Activated naive CD4-positive, alpha-beta T cell treated with anti-CD3 and anti-CD28 coated beads, Interleukin-2, amount 50 U/mL, for 72 hours (primary cell): ENCODE results near the gene C10orf90. TPM values are rescaled to one million over a fixed set of nuclear protein-coding genes. Genes with fewer than 3 reads are reported as not detected.

Experiments
- ATAC-seq, 2 donors: fragments of 150-1000 bp; cut with Tn5 transposase; 2 replicates each; pipeline ENCODE4 v1.10.0; 2021; ENCODE audit warnings: mild to moderate bottlenecking in 2 of 2, moderate library complexity in 2 of 2
- DNase-seq, 2 donors: peaks; one replicate each; pipeline ENCODE4 v3.0.0; 2021 to 2022; ENCODE audit warnings: low spot score in 2 of 2
- H3K27ac Mint-ChIP-seq, 2 donors: one replicate each; pipeline ENCODE4 v1.8.0; 2022; ENCODE audit warnings: mild to moderate bottlenecking in 2 of 2, mixed read lengths in 2 of 2
- H3K36me3 Mint-ChIP-seq, 2 donors: one replicate each; pipeline ENCODE4 v1.8.0; 2022; ENCODE audit warnings: mixed read lengths in 2 of 2
- H3K9me3 Mint-ChIP-seq, 2 donors: one replicate each; pipeline ENCODE4 v1.8.0; 2022; ENCODE audit warnings: mixed read lengths in 2 of 2
- total RNA-seq, 2 donors: library from RNA; stranded (reverse); gene quantifications; one replicate each; pipeline ENCODE4 v1.2.3, GENCODE V29; 2022

C10orf90 gene
- total RNA-seq, 2 donors from 2014 or later: not detected

- no peak for ATAC-seq
- no peaks in the 10 kb centered on the region for H3K36me3 Mint-ChIP-seq
Measured at GRCh38 chr10:126659750-126660149, 10.7 kb downstream of the C10orf90 start.

GRCh38 chr10:126658928-126659327, 11.6 kb downstream of the C10orf90 start:
- ATAC-seq: no peak

More at GRCh38 chr10:126659750-126660149, 10.7 kb downstream of the C10orf90 start:
- no peak for DNase-seq
- peaks cover 0 to 7% of the 10 kb centered on the region in 2 donors for H3K9me3 Mint-ChIP-seq
- no peak overlapping the region for H3K27ac Mint-ChIP-seq

GRCh38 chr10:126654579-126654978, 15.9 kb downstream of the C10orf90 start:
- no peak overlapping the region for H3K27ac Mint-ChIP-seq
- ATAC-seq: peak in 1 of 2 donors; percentile 80
- no peaks in the 10 kb centered on the region for H3K36me3 Mint-ChIP-seq
- peaks cover 0 to 10% of the 10 kb centered on the region in 2 donors for H3K9me3 Mint-ChIP-seq
- DNase-seq: no peak

More at GRCh38 chr10:126658928-126659327, 11.6 kb downstream of the C10orf90 start:
- Mint-ChIP-seq H3K9me3 (peaks cover 0 to 9% of the 10 kb centered on the region in 2 donors), H3K36me3 (no peaks in the 10 kb centered on the region), H3K27ac (no peak overlapping the region)
- DNase-seq: no peak

DNA sequence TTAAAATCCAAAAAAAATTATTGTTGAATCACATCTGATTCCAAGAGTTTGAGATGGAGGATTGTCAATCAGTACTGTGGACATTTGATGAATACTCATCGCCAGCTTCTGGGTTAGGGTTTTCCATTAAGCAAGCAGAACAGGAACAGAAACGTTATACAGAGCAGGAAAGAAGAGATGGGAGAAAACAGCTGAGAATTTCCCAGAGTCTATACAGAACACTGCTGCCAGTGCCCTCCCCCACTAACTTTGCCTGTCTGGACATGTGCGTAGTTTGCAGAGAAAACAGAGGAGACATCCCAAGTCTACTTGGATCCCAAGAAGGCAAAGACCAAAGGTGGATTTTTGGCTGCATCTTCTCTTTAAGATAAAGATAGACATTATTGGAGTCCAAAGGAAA, 19.0 kb downstream of the C10orf90 start:
- H3K9me3 Mint-ChIP-seq: peaks cover 0 to 13% of the 10 kb centered on the region in 2 donors
- DNase-seq (no peak), ATAC-seq (no peak)
- H3K27ac Mint-ChIP-seq: no peak overlapping the region
- H3K36me3 Mint-ChIP-seq: no peaks in the 10 kb centered on the region

DNA sequence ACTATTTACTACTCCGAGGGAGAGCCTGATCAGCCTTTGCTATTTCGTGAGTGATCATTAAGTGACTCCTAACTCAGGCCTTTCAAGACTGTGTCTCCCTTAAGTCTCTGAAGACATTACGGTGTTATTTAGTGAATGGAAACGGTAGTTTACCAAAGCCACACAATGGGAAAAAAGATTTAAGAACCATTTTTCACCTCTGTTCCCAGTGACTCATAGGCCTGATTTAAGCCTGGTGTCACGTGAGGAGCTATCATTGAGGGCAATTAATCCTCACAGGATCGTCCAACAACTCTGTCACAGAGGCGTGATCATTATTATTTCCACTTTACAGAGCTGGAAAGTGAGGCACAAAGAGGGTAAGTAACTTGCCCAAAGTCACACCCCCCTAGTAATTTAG, 20.3 kb downstream of the C10orf90 start:
- no peaks in the 10 kb centered on the region for H3K36me3 Mint-ChIP-seq

GRCh38 chr10:126647116-126647515, 23.4 kb downstream of the C10orf90 start:
- DNase-seq: no peak
- H3K9me3 Mint-ChIP-seq: peaks cover 4 to 7% of the 10 kb centered on the region in 2 donors
- no peak for ATAC-seq
- H3K27ac Mint-ChIP-seq: no peak overlapping the region
- H3K36me3 Mint-ChIP-seq: no peaks in the 10 kb centered on the region

More for the DNA sequence above, 20.3 kb downstream of the C10orf90 start:
- ATAC-seq (no peak), DNase-seq (no peak)
- Mint-ChIP-seq H3K9me3 (peaks cover 0 to 13% of the 10 kb centered on the region in 2 donors), H3K27ac (no peak overlapping the region)

GRCh38 chr10:126646110-126646509, 24.4 kb downstream of the C10orf90 start:
- Mint-ChIP-seq H3K36me3 (no peaks in the 10 kb centered on the region), H3K9me3 (peaks cover 4 to 7% of the 10 kb centered on the region in 2 donors), H3K27ac (no peak overlapping the region)
- ATAC-seq (no peak), DNase-seq (no peak)

- H3K9me3 Mint-ChIP-seq: peaks cover 4 to 7% of the 10 kb centered on the region in 2 donors
- no peak overlapping the region for H3K27ac Mint-ChIP-seq
- ATAC-seq (no peak), DNase-seq (no peak)
- no peaks in the 10 kb centered on the region for H3K36me3 Mint-ChIP-seq
Measured at GRCh38 chr10:126640401-126640800, 30.1 kb downstream of the C10orf90 start.

DNA sequence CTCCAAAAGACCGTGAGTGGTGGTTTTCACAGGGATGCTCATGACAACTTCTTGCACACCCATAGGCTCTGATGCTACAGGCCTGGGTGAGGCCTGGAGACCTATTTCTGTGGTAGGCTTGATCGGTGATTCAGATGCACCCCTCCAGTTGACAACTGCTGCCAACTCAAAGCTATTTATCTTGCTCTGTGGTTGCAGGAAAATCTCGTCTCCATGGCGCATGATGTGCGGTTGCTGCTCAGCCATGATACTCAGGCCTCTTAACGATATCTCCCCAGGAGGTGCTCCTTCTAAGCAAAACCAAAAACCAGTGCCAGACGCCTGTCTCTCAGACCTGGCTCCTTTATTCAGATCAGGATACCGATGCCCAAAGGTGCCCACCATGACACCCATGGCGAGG, 31.4 kb downstream of the C10orf90 start:
- ATAC-seq (no peak), DNase-seq (no peak)
- no peak overlapping the region for H3K27ac Mint-ChIP-seq
- H3K9me3 Mint-ChIP-seq: peaks cover 4 to 7% of the 10 kb centered on the region in 2 donors
- no peaks in the 10 kb centered on the region for H3K36me3 Mint-ChIP-seq

DNA sequence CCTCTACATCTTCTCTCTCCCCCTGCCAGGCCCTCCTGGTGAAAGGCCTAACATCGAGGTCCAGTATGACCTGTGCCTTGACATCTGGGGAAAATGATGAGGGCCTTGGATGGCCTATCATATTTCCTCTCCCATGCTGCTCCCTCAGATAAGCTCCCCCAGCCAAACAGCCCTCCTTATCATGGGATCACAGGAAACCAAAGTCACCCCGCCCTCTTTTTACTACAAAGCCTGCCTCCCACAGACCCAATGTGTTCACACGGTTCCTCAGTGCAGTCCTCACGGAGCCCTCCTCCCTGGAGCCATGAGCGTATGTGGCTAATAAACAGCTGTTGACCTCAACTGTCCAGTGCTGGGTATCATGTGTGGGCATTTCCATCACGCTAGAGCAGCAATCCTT, 32.0 kb downstream of the C10orf90 start:
- H3K36me3 Mint-ChIP-seq: no peaks in the 10 kb centered on the region
- no peak for DNase-seq
- no peak for ATAC-seq
- no peak overlapping the region for H3K27ac Mint-ChIP-seq
- peaks cover 4 to 7% of the 10 kb centered on the region in 2 donors for H3K9me3 Mint-ChIP-seq

DNA sequence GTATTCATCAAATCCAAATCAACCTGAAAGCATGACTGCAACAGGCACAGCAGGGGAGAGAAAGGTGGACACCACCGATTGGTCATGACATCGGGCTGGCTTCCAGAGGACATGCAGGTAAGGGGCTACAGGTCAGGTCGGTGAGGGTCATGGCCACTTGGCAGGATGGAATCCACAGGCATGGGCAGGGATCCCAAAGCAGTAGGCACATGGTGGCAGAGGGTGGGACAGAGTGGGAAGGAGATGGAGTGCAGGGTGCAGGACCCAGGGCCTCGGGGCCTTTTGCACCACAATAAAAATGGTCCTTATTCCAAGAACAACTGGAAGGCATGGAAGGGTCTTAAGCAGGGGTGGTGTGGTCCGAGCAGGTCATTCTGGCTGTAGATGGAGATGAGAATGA, 33.0 kb downstream of the C10orf90 start:
- H3K9me3 Mint-ChIP-seq: peaks cover 2 to 5% of the 10 kb centered on the region in 2 donors

DNA sequence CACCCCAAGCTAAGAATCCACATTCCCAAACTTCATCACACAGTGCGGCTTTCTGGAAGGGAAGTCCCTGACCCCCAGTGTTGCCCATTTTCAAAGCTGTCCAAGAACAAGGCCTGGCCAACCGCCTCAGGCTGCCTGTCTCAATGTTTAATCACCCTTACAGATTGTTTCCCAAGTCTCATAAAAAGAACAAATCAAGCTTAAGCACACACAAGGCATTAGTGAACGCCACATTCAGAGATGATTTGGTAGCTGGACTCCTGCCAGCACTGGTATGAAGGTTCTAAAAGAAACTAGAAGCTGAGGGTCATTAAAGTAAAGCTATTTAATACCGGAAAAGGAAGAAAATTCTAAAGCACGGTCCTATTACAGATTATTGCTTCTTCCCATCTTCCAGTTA, 35.6 kb downstream of the C10orf90 start:
- DNase-seq (no peak), ATAC-seq (no peak)
- no peaks in the 10 kb centered on the region for H3K36me3 Mint-ChIP-seq
- H3K27ac Mint-ChIP-seq: no peak overlapping the region
- peaks cover 5 to 10% of the 10 kb centered on the region in 2 donors for H3K9me3 Mint-ChIP-seq

More for the DNA sequence above, 33.0 kb downstream of the C10orf90 start:
- no peak for DNase-seq
- Mint-ChIP-seq H3K27ac (no peak overlapping the region), H3K36me3 (no peaks in the 10 kb centered on the region)
- no peak for ATAC-seq

GRCh38 chr10:126634347-126634746, 36.1 kb downstream of the C10orf90 start:
- no peak overlapping the region for H3K27ac Mint-ChIP-seq
- no peak for ATAC-seq
- H3K36me3 Mint-ChIP-seq: no peaks in the 10 kb centered on the region
- DNase-seq: no peak
- peaks cover 5 to 10% of the 10 kb centered on the region in 2 donors for H3K9me3 Mint-ChIP-seq

- DNase-seq (no peak), ATAC-seq (no peak)
- peaks cover 5 to 10% of the 10 kb centered on the region in 2 donors for H3K9me3 Mint-ChIP-seq
- no peaks in the 10 kb centered on the region for H3K36me3 Mint-ChIP-seq
- no peak overlapping the region for H3K27ac Mint-ChIP-seq
Measured at GRCh38 chr10:126632705-126633104, 37.8 kb downstream of the C10orf90 start.

DNA sequence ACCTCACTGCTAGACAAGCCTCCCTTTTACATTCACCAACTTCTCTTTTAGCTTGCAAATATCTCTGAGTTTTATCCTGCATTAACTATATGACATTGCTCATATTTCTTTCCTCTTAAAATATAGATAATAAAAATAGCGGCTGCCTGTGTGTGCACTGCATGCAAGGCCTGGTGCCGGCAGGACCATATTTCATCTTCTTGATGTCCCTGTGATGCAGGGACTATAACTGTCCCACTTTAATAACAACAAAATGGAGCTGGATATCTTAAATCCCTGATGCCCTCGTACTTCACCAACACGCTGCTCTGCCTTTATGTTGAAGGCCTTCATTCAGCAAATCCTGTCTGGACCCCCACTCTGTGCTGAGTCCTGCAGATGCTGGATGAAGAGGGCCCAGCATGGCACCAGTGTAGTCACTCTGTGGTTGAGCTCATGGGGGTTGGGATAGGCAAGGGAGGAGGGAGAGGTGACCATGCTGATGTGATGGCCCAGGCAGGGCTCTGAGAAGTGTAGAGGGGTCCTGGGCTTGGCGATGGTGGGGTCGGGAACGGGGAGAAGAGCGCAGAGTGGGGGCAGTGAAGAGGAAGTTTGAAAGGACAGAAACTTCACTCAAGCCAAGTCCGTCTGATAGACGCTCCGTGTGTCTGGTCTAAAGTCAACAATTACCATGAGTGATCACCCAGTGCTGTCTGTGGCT, 40.4 kb downstream of the C10orf90 start:
- Mint-ChIP-seq H3K27ac (no peak overlapping the region), H3K36me3 (no peaks in the 10 kb centered on the region), H3K9me3 (peaks cover 5 to 6% of the 10 kb centered on the region in 2 donors)
- ATAC-seq (no peak), DNase-seq (no peak)

GRCh38 chr10:126628746-126629145, 41.7 kb downstream of the C10orf90 start:
- Mint-ChIP-seq H3K9me3 (peaks cover 5 to 6% of the 10 kb centered on the region in 2 donors), H3K27ac (no peak overlapping the region), H3K36me3 (no peaks in the 10 kb centered on the region)
- ATAC-seq (no peak), DNase-seq (no peak)

DNA sequence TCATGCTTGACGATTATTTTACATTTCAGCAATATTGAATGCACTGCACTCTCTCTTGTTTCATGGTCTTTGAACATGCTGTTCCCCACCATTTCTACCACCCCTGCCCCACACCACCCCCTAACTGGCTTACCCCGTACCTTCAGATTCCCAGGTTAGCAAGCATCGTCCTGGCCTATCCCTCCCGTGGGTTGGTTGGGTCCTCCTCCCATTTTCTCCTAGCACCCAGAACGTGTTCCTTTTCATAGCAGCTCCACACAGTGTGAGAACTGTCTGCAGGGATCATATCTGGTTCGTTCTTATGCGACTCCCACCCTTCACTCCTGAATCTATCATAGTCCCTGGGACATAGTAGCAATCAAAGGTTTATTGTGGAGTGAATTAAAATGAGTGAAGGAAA, 48.6 kb downstream of the C10orf90 start:
- no peak for DNase-seq
- peaks cover 6 to 17% of the 10 kb centered on the region in 2 donors for H3K9me3 Mint-ChIP-seq
- peaks cover 0 to 5% of the 10 kb centered on the region in 2 donors for H3K36me3 Mint-ChIP-seq
- no peak for ATAC-seq
- H3K27ac Mint-ChIP-seq: no peak overlapping the region

DNA sequence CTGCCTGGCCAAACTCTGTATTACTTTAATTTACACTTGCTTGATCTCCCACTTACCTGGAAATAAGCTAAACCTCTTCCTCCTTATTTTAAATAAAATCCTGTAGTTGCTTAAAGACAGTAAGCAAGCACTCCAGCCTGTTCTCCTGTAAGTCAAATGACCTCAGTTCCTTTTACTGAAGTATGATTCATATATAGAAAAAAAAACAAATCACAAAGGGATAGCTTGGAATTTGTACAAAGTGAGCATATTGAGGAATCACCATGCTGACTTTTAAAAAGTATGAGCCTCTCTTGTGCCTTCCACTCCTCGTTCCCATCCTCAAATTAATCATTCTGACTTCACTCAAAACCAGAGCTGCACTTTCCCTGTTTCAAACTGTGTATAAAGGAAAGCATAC, 52.0 kb downstream of the C10orf90 start:
- DNase-seq (no peak), ATAC-seq (no peak)
- H3K9me3 Mint-ChIP-seq: peaks cover 7 to 17% of the 10 kb centered on the region in 2 donors
- H3K36me3 Mint-ChIP-seq: peaks cover 0 to 3% of the 10 kb centered on the region in 2 donors
- H3K27ac Mint-ChIP-seq: no peak overlapping the region
